Measurements from ENCODE around the gene CEACAM20.
A peak's percentile ranks its signal among the peaks of the same experiment; 100 is the strongest.
"Not testable (repeated sequence)": the region's sequence is repeated elsewhere in the genome, so short reads cannot be mapped to it uniquely, and the experiment has no call there.

CEACAM20 gene

GRCh38 chr19:44529536-44529935 is at the start of gene CEACAM20:
TSS of gene CEACAM20 (minus strand) at chr19:44529675. CDS start at chr19:44529509, 166 bp downstream.
- no peak for DNase-seq (ENCODE audit: low read depth, low spot score)

- DNase-seq (ENCODE audit: low read depth, low spot score), result no peak
These were observed 48.0 kb upstream of the CEACAM20 start for GRCh38 chr19:44577566-44577874.

DNA sequence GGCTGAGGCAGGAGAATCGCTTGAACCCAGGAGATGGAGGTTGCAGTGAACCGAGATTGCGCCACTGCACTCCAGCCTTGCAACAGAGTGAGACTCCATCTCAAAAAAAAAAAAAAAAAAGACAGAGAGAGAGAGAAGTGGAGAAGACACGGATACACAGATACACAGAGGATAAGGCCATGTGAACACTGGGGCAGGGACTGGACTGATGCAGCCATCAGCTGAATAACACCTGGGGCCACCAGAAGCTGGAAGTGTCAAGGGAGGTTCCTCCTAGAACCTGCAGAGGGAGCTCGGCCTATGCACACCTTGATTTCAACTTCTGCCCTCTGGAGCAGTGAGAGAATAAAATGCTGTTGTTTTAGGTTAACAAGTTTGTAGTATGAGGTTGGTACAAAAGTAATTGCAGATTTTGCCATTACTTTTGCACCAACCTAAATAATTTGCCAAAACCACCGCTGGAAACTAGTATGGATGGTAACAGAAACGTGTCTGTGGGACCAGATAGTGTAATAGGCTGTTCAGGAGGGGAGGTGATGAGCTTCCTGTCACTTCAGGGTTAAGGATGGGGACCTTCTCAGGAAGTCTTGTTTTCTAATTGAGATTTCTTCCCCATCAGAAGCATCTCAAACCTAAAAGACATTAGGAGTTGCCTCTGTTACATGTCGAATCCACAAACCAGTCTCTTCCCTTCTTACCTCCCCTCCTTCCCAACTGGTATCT is 47.5 kb upstream of the CEACAM20 start:
- no peak for DNase-seq (ENCODE audit: low read depth, low spot score)

DNA sequence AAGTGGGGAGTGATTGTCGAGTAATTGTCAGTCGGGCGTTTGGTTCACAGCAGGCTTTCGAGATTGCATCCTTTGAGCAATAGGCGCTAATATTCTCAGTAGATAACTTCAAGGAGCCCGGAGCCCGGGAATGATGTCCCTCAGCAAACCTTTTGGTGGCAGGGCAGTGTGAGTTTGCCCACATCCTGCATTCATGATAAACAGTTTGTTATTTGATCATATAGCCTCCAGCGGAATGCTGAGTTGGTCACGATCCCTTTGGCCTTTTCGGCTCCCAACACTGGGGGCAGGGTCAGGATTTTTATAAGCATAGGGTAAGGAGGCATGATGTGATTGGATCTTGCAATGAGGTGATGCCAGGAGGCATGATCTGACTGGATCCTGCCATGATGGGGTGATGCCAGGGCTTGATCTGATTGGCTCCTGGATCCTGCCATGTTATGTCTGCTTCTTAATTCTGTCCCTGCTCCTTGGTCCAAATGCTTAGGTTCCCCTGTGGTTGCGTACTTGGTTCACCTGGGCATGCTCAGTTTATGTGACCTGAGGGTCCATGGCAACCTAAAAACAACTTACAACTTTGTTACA is 45.7 kb upstream of the CEACAM20 start:
- no peak for DNase-seq (ENCODE audit: low read depth, low spot score)

DNA sequence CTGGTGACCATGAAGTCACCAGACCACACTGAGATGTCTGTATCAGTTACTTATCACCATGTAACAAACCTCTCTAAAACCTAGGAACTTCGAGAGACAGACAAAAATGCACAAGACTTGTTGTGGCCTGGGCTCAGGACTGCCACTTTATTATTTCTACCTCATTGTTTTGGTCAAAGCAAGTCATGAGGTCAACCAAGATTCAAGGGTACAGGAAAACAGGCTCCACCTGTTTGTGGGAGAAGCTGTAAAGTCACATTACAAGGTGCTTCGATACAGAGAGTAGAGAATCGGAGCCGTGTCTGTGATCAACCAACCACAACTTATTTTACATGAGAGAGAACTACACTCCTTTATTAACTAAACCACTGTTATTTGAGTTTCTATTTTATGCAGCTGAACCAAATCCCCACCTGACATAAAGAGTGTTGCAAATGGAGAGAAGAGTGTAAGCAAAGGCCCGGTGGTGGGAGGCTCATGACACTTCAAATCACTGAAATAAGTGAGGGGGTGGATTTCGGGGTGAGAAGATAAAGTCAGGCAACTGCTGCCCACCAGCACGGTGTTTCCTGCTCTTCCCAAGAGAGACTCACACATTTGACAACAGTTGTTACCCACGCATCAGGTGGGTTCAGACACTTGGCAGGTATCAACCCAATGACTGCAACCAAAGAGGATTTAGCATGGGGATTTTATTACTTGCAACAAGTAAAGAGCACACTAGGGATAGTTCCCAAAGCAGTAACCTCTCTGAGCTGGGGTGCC is 44.9 kb upstream of the CEACAM20 start:
- no peak for DNase-seq (ENCODE audit: low read depth, low spot score)

DNA sequence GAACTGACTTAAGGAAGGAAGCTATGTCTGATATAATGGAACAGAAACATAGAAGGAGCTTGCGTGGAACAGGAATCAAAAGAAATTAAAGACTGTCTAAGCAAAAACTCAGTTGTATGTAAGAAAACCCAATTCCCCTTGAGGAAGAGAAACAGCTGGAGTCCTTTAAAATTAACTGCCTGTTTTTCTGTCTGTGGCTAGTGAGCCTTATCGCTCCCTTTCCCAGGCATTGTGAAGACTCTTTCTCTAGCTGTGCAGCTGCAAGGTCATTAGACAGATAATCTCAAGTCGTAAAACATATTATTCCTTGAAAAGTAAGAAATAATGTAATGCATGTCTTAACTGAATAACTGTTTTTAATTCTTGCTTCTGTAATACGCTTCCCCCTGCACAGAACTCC is 44.2 kb upstream of the CEACAM20 start:
- DNase-seq (ENCODE audit: low read depth, low spot score), result no peak

- no peak for DNase-seq (ENCODE audit: low read depth, low spot score)
These were observed 43.7 kb upstream of the CEACAM20 start for GRCh38 chr19:44573183-44573582.

DNA sequence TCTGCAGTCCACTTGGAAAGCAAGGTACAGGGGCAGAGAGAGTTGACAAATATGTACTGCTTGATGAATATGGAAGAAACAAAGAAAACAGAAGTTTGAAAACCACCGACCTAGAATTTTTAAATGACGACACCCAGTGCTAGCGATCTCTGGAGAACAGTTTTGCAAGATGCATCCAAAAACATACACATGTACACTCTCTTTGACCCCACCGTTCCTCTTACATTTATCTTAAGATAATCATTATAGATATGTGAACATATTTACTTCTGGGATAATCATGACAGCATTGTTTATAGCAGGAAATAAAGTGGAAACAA is 43.1 kb upstream of the CEACAM20 start:
- DNase-seq (ENCODE audit: low read depth, low spot score), result no peak

GRCh38 chr19:44571830-44572580 is 42.5 kb upstream of the CEACAM20 start:
- DNase-seq (ENCODE audit: low read depth, low spot score), result no peak

DNA sequence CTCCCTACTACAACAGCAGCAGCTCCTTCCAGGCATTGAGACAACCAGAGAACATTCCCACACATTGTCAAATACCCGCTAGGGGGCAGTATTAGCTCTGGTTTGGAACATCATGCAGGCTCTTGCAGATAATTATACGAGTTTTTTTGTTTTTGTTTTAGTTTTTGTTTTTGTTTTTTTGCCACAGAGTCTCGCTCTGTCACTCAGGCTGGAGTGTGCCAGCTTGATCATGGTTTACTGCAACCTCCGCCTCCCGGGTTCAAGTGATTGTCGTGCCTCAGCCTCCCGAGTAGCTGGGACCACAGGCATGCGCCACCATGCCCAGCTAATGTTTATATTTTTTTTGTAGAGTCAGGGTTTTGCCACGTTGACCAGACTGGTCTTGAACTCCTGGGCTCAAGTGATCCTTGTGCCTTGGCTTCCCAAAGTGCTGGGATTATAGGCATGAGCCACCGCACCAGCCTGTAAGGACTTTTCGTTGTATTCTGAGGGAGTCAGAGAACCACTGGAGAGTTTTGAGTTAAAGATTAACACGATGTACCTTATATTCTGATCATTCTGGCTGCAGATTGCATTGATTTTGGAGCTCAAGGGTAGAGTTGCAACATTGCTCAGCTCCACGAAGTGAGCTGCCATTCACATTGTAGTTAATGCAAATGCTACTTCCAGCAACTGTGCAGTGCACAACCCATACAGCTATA is 41.7 kb upstream of the CEACAM20 start:
- no peak for DNase-seq (ENCODE audit: low read depth, low spot score)

DNA sequence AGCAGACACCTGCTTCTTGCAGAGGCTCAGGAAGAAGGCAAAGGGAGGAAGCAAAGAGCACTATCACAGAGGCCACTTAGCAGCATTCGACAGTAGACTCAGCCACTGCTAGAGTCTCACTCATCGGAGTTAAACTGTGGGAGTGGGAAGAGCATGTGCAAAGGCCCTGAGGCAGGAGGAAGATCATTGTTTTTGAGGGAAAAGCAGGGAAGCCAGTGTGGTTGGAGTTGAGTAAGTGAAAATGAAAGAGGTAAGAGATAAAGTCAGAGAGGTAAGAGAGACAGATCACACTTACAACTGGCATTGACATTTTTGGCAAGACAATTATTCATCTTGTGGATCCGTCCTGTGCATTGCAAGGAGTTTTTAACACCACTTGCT is 41.1 kb upstream of the CEACAM20 start:
- DNase-seq (ENCODE audit: low read depth, low spot score), result no peak

- no peak for DNase-seq (ENCODE audit: low read depth, low spot score)
These were observed 38.3 kb upstream of the CEACAM20 start for GRCh38 chr19:44567745-44568144.

GRCh38 chr19:44566984-44567383 is 37.5 kb upstream of the CEACAM20 start:
- no peak for DNase-seq (ENCODE audit: low read depth, low spot score)

DNA sequence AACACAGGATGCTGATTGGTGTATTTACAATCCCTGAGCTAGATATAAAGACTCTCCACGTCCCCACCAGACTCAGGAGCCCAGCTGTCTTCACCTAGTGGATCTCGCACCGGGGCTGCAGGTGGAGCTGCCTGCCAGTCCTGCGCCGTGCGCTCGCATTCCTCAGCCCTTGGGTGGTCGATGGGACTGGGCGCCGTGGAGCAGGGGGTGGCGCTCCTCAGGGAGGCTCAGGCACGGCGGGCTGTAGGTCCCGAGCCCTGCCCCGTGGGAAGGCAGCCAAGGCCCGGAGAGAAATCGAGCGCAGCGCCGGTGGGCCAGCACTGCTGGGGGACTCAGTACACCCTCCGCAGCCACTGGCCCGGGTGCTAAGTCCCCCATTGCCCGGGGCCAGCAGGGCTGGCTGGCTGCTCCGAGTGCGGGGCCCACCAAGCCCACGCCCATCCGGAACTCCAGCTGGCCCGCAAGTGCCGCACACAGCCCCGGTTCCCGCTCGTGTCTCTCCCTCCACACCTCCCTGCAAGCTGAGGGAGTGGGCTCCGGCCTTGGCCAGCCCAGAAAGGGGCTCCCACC is 33.7 kb upstream of the CEACAM20 start:
- not testable (repeated sequence) for DNase-seq (ENCODE audit: low read depth, low spot score)

GRCh38 chr19:44557933-44558332 is 28.5 kb upstream of the CEACAM20 start:
- no peak for DNase-seq (ENCODE audit: low read depth, low spot score)

GRCh38 chr19:44554641-44555246 is 25.3 kb upstream of the CEACAM20 start:
- no peak for DNase-seq (ENCODE audit: low read depth, low spot score)

DNA sequence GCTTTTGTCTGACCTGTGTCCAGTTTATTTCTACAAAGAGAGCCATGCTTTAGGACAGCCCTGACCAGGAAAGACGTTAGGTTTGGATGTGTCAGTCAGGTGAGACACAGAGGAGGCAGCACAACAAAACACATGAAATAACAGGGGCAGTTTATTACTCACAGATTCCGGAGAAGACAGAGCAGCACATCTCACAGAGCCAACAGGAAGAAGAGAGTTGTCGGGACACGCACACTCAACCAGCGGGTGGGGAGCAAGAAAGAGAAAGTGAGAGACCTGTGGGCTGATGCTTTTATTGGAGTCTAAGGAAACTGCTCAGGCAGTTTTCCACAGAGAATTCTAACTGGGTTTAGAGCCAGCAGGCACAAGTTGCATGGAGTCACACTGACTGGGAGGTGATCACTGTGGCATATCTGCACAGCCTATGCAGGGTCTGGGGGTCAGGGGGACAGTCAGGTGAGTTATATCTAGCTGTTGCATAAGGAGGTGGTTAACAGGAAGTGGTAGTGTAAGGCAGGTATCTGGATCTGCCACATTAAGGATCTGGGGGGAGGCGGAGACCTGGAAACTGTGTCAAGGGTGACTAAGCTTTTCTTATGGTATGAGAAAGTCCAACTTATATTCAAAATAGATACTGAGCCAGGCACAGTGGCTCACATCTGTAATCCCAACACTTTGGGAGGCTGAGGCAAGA is 24.1 kb upstream of the CEACAM20 start:
- DNase-seq (ENCODE audit: low read depth, low spot score), result no peak

DNA sequence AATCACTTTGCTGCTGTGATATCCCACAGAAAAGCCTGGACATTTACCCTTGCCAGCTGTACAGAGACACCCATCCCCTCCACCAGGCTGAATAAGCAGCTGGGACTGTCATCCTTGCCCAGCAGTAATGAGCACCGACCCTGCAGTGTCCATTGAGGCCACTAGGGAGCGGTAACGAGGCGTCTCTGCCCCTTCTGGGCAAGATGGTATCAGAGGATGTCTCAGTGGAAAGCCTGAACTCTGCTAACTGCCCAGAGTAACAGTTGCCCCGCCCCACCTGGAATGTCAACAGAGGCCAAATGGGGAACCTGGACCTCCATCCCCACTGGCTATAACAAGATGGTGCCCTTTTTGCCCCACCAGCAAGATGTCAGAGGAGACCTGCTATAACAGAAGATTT is 22.8 kb upstream of the CEACAM20 start:
- peak; percentile 33 for DNase-seq (ENCODE audit: low read depth, low spot score)

DNA sequence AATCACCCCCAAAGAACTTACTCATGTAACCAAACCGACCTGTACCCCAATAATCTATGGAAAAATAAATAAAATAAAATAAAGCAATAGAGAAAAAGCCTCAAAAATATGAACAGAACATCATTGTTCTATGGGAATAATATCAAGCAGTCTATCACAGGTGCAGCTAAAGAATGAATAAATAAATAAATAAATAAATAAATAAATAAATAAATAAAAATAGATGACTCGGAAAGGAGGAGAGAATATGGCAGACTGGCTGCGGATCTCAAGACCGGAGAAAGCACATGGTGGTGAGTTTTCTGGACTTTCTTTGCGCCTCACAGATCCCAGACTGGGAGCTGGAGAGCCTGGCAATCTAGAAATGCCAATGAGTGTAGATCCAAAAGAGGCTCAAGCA is 22.4 kb upstream of the CEACAM20 start:
- DNase-seq (ENCODE audit: low read depth, low spot score), result no peak

DNA sequence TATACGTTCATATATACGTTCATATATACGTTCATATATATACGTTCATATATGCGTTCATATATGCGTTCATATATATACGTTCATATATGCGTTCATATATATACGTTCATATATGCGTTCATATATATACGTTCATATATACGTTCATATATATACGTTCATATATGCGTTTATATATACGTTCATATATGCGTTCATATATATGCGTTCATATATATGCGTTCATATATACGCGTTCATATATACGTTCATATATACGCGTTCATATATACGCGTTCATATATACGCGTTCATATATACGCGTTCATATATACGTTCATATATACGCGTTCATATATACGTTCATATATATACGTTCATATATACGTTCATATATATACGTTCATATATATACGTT is 21.5 kb upstream of the CEACAM20 start:
- not testable (repeated sequence) for DNase-seq (ENCODE audit: low read depth, low spot score)
